Thyroid gland (tissue), 4 donors: ENCODE results near the gene KLHDC10.

Experiments
- POLR2A ChIP-seq, 2 donors: fragments of 450-650 bp; IDR thresholded peaks; one replicate each; pipeline ENCODE4 v1.6.1; 2017; ENCODE audit warnings: antibody characterized with exemption in 2 of 2, mild to moderate bottlenecking in 2 of 2, moderate library complexity in 1 of 2
- TF ChIP-seq, protein P1 (sequence below), 6 experiments: fragments of 200-600 bp in 3 of 6; fragments of 450-650 bp in 3 of 6; sonication (generic) in 3 of 6; IDR thresholded peaks; one replicate each; pipeline ENCODE4 v1.5.1; 2016 to 2019; ENCODE audit warnings: antibody characterized with exemption in 6 of 6, mild to moderate bottlenecking in 2 of 6, inconsistent platforms in 1 of 6, moderate library complexity in 1 of 6

DNA sequence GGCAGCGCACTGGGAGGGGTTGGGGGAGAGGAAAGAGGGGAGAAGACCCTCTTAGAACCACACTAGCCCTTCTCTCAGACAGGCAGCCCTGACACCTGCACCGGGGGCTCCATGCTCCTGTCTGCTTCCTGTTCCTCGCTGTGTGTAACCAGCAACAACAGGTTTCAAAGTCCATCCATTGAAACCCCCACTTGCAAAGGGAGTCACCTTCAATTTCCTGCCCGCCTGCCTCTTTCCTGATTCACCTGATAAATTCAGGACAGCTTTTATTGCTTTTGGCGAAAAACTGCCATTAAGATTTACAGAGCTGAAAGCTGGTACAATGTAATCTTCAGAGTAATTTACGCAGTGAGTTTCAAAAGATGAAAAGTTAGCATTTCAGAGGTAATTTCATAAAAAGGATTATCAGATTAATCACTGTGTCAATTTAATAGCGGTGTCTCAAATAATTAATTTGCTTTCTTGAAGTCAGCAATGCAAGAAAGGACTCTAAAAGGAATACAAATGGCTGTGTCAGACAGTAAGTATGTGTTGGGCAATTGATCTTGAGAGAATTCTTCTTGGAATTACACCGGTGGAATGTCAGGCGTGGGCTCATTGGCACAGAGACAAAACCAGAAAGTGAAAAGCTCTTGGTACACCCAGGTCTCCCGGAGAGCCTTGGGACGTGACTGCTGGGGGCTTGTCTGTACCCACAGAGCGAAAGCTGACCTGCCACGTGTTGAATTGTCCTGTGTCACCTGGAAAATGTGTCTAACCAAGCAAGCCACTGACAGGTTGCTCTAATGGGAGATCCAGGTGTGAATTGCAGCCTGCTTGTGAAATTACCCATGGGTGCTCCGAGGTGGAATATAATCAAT, 74.2 kb downstream of the KLHDC10 start:
- TF ChIP-seq, protein P1, sequence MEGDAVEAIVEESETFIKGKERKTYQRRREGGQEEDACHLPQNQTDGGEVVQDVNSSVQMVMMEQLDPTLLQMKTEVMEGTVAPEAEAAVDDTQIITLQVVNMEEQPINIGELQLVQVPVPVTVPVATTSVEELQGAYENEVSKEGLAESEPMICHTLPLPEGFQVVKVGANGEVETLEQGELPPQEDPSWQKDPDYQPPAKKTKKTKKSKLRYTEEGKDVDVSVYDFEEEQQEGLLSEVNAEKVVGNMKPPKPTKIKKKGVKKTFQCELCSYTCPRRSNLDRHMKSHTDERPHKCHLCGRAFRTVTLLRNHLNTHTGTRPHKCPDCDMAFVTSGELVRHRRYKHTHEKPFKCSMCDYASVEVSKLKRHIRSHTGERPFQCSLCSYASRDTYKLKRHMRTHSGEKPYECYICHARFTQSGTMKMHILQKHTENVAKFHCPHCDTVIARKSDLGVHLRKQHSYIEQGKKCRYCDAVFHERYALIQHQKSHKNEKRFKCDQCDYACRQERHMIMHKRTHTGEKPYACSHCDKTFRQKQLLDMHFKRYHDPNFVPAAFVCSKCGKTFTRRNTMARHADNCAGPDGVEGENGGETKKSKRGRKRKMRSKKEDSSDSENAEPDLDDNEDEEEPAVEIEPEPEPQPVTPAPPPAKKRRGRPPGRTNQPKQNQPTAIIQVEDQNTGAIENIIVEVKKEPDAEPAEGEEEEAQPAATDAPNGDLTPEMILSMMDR (IDR thresholded peaks at IDR 0.05): no peak
- TF ChIP-seq POLR2A (IDR thresholded peaks at IDR 0.05): no peak
